Progenitor cell of endocrine pancreas (in vitro differentiated cells): ENCODE measurements around the gene XPA. TPM values are rescaled to one million over a fixed set of nuclear protein-coding genes. Genes with fewer than 3 reads are reported as not detected.
"Not testable (repeated sequence)": the region's sequence is repeated elsewhere in the genome, so short reads cannot be mapped to it uniquely, and the experiment has no call there.

Experiments
- DNase-seq: peaks from one replicate; pipeline ENCODE4 v3.0.0; 2021; ENCODE audit warnings: low spot score; ENCODE audit not compliant: unreplicated experiment
- H3K27ac Mint-ChIP-seq: 2 replicates; pipeline ENCODE4 v1.8.0; 2021; ENCODE audit warnings: mild to moderate bottlenecking, moderate library complexity, mixed read lengths
- H3K27me3 Mint-ChIP-seq: 2 replicates; pipeline ENCODE4 v1.8.0; 2021; ENCODE audit warnings: mixed read lengths
- H3K36me3 Mint-ChIP-seq: 2 replicates; pipeline ENCODE4 v1.8.0; 2022; ENCODE audit warnings: mixed read lengths; ENCODE audit not compliant: insufficient read depth
- H3K4me1 Mint-ChIP-seq: 2 replicates; pipeline ENCODE4 v1.8.0; 2021; ENCODE audit warnings: low read depth, mixed read lengths
- H3K4me3 Mint-ChIP-seq: 2 replicates; pipeline ENCODE4 v1.8.0; 2021; ENCODE audit warnings: low read depth, mild to moderate bottlenecking, moderate library complexity, mixed read lengths
- H3K9me3 Mint-ChIP-seq: 2 replicates; pipeline ENCODE4 v1.8.0; 2021; ENCODE audit warnings: low read depth, mixed read lengths
- total RNA-seq: library from RNA; stranded (reverse); gene quantifications from 2 replicates; pipeline ENCODE4 v1.2.1, GENCODE V29; 2021
- TF ChIP-seq, protein P1 (sequence below): fragments of 200-600 bp; sonication (generic); IDR thresholded peaks from one replicate; pipeline ENCODE4 v1.5.0; 2021; ENCODE audit warnings: antibody characterized with exemption, mild to moderate bottlenecking; ENCODE audit not compliant: unreplicated experiment

The XPA gene
- total RNA-seq, 1 donor from 2014 or later: 16.4 TPM

DNA sequence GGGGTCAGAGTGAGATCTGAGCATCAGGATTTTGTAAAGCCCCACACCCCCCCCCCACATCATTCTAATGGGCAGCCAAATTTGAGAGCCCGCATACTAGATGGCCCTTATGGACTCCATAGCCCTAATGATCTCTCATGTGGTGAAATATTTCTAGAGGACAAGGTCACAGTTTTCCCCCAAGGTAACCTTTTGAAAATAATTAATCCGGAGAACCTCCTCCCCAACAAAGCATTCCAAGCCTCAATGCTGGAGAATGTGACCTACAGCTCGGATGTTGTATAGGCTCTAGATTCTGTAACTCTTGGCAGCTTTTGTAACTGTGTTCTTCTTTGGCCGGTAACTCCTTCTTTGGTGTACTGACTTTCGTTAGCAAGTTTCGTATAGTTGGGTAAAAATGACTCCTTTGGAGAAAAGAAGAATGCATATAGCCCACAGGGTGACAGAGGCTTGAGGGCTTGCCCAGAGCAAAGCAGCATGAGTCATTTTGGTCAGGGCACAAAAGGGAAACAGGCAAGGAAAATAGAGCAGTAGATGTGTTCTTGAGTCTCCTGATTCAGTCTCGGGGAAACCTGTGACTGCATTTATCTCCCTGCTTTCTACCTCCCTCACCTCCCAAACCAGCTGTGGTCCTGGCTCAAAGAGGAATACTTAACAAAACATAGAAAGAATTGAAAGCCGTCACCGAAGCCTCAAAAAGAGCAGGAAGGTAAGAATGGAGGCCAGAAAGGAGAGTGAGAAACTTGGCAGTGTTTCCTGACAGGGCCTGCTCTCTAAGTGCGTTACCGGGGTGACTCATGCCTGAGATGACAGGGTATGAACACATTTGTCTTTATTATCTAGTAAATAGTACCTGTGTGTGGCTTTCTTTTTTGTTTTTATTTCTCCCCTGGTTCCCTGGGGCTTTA lies 6.6 kb upstream of the XPA start:
- H3K27ac Mint-ChIP-seq: peak overlapping the region; percentile 74
- peaks cover 19% of the 10 kb centered on the region for H3K27me3 Mint-ChIP-seq
- peaks cover 8% of the 10 kb centered on the region for H3K4me1 Mint-ChIP-seq
- no peak for DNase-seq
- H3K9me3 Mint-ChIP-seq: no peaks in the 10 kb centered on the region
- TF ChIP-seq, protein P1, sequence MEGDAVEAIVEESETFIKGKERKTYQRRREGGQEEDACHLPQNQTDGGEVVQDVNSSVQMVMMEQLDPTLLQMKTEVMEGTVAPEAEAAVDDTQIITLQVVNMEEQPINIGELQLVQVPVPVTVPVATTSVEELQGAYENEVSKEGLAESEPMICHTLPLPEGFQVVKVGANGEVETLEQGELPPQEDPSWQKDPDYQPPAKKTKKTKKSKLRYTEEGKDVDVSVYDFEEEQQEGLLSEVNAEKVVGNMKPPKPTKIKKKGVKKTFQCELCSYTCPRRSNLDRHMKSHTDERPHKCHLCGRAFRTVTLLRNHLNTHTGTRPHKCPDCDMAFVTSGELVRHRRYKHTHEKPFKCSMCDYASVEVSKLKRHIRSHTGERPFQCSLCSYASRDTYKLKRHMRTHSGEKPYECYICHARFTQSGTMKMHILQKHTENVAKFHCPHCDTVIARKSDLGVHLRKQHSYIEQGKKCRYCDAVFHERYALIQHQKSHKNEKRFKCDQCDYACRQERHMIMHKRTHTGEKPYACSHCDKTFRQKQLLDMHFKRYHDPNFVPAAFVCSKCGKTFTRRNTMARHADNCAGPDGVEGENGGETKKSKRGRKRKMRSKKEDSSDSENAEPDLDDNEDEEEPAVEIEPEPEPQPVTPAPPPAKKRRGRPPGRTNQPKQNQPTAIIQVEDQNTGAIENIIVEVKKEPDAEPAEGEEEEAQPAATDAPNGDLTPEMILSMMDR: no peak
- H3K4me3 Mint-ChIP-seq: no peak overlapping the region
- no peaks in the 10 kb centered on the region for H3K36me3 Mint-ChIP-seq

DNA sequence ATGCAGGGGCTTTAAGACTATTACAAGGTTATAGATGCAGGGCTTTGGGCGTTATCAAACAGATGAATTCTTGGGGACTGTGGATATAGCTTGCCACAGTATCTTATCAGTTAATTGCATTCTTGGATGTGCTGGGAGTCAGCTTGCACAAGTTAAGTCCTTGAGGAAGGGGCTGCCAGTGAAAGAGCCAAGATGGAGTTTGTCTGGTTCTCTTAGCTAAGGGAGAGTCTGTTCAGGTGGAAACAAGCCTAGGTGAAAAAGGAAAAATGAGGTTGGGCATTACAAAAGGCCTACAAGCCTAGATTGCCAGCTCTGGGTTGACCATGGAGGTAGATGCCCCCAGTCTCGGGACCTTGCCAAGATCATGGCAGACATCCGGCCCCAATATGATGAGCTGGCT lies 2.7 kb upstream of the XPA start:
- H3K4me3 Mint-ChIP-seq, DNase-seq, H3K27ac Mint-ChIP-seq, H3K27me3 Mint-ChIP-seq, H3K36me3 Mint-ChIP-seq, H3K9me3 Mint-ChIP-seq: not testable (repeated sequence)
- peaks cover 28% of the 10 kb centered on the region for H3K4me1 Mint-ChIP-seq

DNA sequence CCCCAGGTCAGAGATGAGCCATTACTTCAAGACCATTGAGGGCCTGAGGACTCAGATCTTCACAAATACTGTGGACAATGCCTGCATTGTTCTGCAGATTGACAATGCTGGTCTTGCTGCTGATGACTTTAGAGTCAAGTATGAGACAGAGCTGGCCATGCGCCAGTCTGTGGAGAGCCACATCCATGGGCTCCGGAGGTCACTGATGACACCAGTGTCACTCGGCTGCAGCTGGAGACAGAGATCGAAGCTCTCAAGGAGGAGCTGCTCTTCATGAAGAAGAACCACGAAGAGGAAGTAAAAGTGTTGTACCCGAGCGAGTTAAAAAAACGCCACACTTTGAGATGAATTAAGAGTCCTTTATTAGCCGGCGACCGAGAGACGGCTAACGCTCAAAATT lies 2.1 kb upstream of the XPA start:
- H3K36me3 Mint-ChIP-seq, H3K4me3 Mint-ChIP-seq, H3K9me3 Mint-ChIP-seq, H3K27me3 Mint-ChIP-seq, DNase-seq, H3K27ac Mint-ChIP-seq: not testable (repeated sequence)
- H3K4me1 Mint-ChIP-seq: peaks cover 29% of the 10 kb centered on the region

DNA sequence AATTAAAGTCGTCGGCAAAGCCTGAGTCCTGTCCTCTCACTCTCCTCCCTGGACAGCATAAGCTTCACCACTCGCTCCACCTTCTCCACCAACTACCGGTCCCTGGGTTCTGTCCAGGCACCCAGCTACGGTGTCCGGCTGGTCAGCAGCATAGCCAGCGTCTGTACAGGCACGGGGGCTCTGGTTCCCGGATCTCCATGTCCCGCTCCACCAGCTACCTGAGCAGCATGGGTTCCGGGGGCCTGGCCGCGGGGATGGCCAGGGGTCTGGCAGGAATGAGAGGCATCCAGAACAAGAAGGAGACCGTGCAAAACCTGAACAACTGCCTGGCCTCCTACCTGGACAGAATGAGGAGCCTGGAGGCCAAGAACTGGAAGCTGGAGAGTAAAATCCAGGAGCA lies 1.7 kb upstream of the XPA start:
- H3K27me3 Mint-ChIP-seq: no peaks in the 10 kb centered on the region
- no peaks in the 10 kb centered on the region for H3K36me3 Mint-ChIP-seq
- H3K27ac Mint-ChIP-seq: no peak overlapping the region
- no peaks in the 10 kb centered on the region for H3K9me3 Mint-ChIP-seq
- no peak for DNase-seq
- H3K4me3 Mint-ChIP-seq: no peak overlapping the region
- peaks cover 31% of the 10 kb centered on the region for H3K4me1 Mint-ChIP-seq
- TF ChIP-seq, protein P1: no peak

DNA sequence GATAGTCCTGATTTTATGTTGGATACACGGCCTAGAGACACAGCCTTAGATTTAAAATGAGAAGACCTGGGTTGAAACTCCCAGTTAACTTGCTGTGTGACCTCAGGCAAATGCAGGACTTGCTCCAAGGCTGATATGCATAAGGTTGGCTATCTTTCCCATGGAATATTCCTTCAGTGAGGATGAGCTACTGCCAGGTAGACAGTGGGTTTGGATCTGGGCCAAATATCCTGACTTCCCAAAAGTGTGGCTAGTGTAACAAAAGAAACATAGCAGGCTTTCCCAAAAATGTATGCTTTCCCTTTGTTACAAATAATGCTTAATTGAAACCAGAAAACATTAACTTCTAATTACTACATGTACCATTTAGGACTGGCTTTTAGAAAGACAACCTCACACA lies 697 bp upstream of the XPA start:
- H3K4me3 Mint-ChIP-seq: peak overlapping the region; percentile 85
- H3K27me3 Mint-ChIP-seq: no peaks in the 10 kb centered on the region
- peak overlapping the region; percentile 71 for H3K27ac Mint-ChIP-seq
- DNase-seq: no peak
- H3K36me3 Mint-ChIP-seq: no peaks in the 10 kb centered on the region
- no peaks in the 10 kb centered on the region for H3K9me3 Mint-ChIP-seq
- TF ChIP-seq, protein P1: no peak
- H3K4me1 Mint-ChIP-seq: peaks cover 32% of the 10 kb centered on the region

DNA sequence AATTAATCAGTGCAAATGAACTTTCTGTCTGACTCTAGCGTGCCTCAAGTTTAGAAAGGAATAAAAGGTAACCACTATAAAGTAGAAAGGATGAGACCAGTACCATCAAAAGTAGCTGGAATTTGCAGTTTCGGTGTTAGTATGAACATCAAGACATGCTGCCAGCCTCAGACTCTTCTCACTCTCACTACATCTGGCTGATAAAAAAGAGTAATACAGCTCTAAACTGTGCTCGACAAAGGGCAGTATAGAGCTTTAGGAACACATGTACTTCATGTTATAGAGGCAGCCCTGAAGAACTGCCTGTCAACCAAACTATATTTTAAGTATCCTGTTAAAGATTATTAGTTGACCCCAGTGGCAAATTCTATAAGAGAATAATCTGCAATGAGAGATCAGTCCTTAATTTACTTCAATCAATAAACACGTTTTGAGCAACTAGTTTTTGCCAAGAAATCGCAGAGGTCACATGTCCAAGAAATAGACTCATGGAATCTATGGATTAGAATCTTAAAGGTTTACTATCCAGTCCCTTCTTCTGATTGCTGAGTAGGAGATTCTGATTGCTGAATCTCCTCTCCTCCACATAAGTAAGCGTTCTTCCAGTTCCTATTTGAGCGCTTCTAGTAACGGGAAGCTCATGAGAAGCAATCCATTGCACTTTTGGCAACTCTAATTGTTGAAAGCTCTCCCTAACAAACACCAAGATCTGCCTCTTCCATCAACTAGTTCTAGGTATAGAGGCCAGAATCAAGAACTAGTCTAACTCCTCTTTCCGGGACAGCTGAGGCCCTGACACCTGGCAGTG lies 941 bp downstream of the XPA start:
- H3K4me3 Mint-ChIP-seq: peak overlapping the region; percentile 85
- TF ChIP-seq, protein P1: no peak
- peak overlapping the region; percentile 90 for H3K27ac Mint-ChIP-seq
- H3K27me3 Mint-ChIP-seq: no peaks in the 10 kb centered on the region
- no peak for DNase-seq
- H3K9me3 Mint-ChIP-seq: no peaks in the 10 kb centered on the region
- H3K4me1 Mint-ChIP-seq: peaks cover 32% of the 10 kb centered on the region
- peaks cover 2% of the 10 kb centered on the region for H3K36me3 Mint-ChIP-seq
